Vagina (tissue), 1 donor: ENCODE results near the gene BFAR. TPM values are rescaled to one million over a fixed set of nuclear protein-coding genes. Genes with fewer than 3 reads are reported as not detected.

Experiments used
- small RNA-seq: library from RNA; depleted of rRNA; stranded (forward); fragments of <200 nt; gene quantifications from one replicate; pipeline ENCODE3, GENCODE V24; 2016
- total RNA-seq: library from RNA; depleted of rRNA; stranded (reverse); fragments of >200 nt; gene quantifications from one replicate; pipeline ENCODE4 v1.2.3, GENCODE V29; 2016

The BFAR gene
- total RNA-seq, 1 donor from 2014 or later, result 44.4 TPM

Small RNA genes within 50 kb of the gene (small RNA-seq; reads per million reads assigned to genes)
- gene RN7SL274P (not detected), gene RNU7-125P (not detected)

Other genes with a start within 250 kb of the BFAR start
- 39.3 TPM for gene PARN, start 2.7 kb upstream of the BFAR start, total RNA-seq
- not detected for gene PLA2G10, start 61.4 kb downstream of the BFAR start, total RNA-seq
- gene NPIPA3, start 70.5 kb downstream of the BFAR start, total RNA-seq, result not detected
- not detected for gene NPIPA2, start 109.6 kb downstream of the BFAR start, total RNA-seq
- 50.3 TPM for gene NOMO1, start 200.8 kb downstream of the BFAR start, total RNA-seq